Prostate gland (tissue), 2 donors: ENCODE data around the gene MPPE1. TPM values are rescaled to one million over a fixed set of nuclear protein-coding genes. Genes with fewer than 3 reads are reported as not detected.

Source experiments
- DNase-seq: peaks from one replicate; pipeline ENCODE4 v3.0.0-alpha.2; 2019; ENCODE audit warnings: low spot score
- H3K27ac ChIP-seq, 2 donors: fragments of 200-600 bp; sonication (generic); 2 replicates each; pipeline ENCODE4 v1.5.1; 2017 to 2019
- H3K27me3 ChIP-seq: fragments of 200-600 bp; sonication (generic); replicated peaks from 2 replicates; pipeline ENCODE4 v1.5.1; 2019; ENCODE audit not compliant: insufficient read depth
- H3K36me3 ChIP-seq, 2 donors: fragments of 200-600 bp; sonication (generic); 1 replicate in 1 of 2; 2 replicates in 1 of 2; pipeline versions ENCODE4 v1.5.1 to v1.8.1; 2017 to 2019
- H3K4me1 ChIP-seq: fragments of 200-600 bp; sonication (generic); replicated peaks from 2 replicates; pipeline ENCODE4 v1.5.1; 2019
- H3K4me3 ChIP-seq, 2 donors: fragments of 200-600 bp; sonication (generic); 2 replicates each; pipeline ENCODE4 v1.5.1; 2017 to 2019
- H3K9me3 ChIP-seq: fragments of 200-600 bp; sonication (generic); 2 replicates; pipeline ENCODE4 v1.5.1; 2017
- CTCF ChIP-seq, 4 experiments: fragments of 200-600 bp in 2 of 4; fragments of 450-650 bp in 2 of 4; sonication (generic) in 2 of 4; IDR thresholded peaks; 1 replicate in 3 of 4; 2 replicates in 1 of 4; pipeline ENCODE4 v1.5.1; 2016 to 2019; ENCODE audit warnings: antibody characterized with exemption in 4 of 4, mild to moderate bottlenecking in 2 of 4, moderate library complexity in 2 of 4
- POLR2A ChIP-seq: fragments of 450-650 bp; IDR thresholded peaks from one replicate; pipeline ENCODE4 v1.6.1; 2016; ENCODE audit warnings: antibody characterized with exemption, mild to moderate bottlenecking
- POLR2AphosphoS5 ChIP-seq: sonication (generic); formaldehyde crosslinking; IDR thresholded peaks from one replicate; pipeline ENCODE4 v1.6.1; 2017; ENCODE audit warnings: antibody characterized with exemption
- WGBS: methylation state at CpG from one replicate; pipeline ENCODE4 v1.1.5; 2018; 5-methylcytosine and 5-hydroxymethylcytosine counted together
- intact Hi-C: fragments of 100-400 bp; cut with DNase I; formaldehyde crosslinking; loops from one replicate; pipeline ENCODE4 v1.14.2; 2022
- total RNA-seq, 2 donors: library from RNA; depleted of rRNA; stranded (reverse); fragments of >200 nt; gene quantifications; one replicate each; pipeline ENCODE4 v1.1.0, GENCODE V29; 2016

MPPE1 gene
- total RNA-seq, 2 donors from 2014 or later = 19.3 to 29.1 TPM

DNA sequence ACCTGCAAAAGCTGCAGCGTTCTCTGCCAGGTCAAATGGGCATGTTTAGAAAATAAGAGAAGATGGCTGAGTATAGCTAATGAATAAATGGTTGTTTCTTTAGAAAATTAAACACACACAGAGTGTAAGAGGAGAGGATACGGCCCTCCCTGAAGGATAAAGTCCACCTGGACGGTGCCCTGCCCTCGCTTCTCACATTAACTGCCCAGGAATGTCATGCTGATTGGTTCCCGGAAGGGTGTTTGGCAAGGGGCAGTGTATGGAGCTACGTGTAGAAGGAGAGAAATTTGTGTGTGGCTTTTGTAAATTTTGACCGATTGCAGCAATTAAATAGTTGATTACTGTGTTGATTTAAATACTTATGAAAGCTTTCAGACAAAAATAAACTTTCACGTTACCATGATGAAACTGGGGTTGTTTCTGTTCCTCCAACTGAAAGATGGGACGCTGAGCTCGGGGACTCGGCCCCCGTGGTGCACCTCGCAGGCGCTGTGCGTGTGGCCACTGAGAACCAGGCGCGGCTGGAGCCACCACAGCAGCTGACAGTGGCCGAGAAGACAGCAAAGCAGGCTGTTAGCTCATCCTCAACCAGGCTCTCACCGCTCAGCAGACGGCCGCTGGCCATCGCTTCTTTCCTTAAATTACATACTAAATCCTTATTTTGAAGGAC is 22.7 kb downstream of the MPPE1 start:
- no peaks in the 10 kb centered on the region for H3K9me3 ChIP-seq
- DNase-seq = no peak
- no peaks in the 10 kb centered on the region for H3K4me1 ChIP-seq
- no peaks in the 10 kb centered on the region for H3K27me3 ChIP-seq
- intact Hi-C loops = no loop called here
- H3K4me3 ChIP-seq = no peak overlapping the region
- H3K27ac ChIP-seq = no peak overlapping the region
- 79% methylated on average over 22 of the region's 22 CpGs for WGBS
- TF ChIP-seq POLR2A = no peak
- TF ChIP-seq POLR2AphosphoS5 = no peak
- no peak for TF ChIP-seq CTCF (IDR thresholded peaks at IDR 0.05)
- peaks cover 3 to 12% of the 10 kb centered on the region in 2 donors for H3K36me3 ChIP-seq

- WGBS = 89% methylated on average over 12 of the region's 12 CpGs
- DNase-seq = no peak
- Histone ChIP-seq H3K36me3 (peaks cover 3 to 12% of the 10 kb centered on the region in 2 donors), H3K27ac (no peak overlapping the region), H3K4me3 (no peak overlapping the region), H3K9me3 (no peaks in the 10 kb centered on the region), H3K27me3 (no peaks in the 10 kb centered on the region), H3K4me1 (no peaks in the 10 kb centered on the region)
- no peak for TF ChIP-seq POLR2A
- no peak for TF ChIP-seq POLR2AphosphoS5
- TF ChIP-seq CTCF (IDR thresholded peaks at IDR 0.05) = no peak
- intact Hi-C loops = no loop called here
These were observed 23.6 kb downstream of the MPPE1 start for GRCh38 chr18:11884396-11885030.

DNA sequence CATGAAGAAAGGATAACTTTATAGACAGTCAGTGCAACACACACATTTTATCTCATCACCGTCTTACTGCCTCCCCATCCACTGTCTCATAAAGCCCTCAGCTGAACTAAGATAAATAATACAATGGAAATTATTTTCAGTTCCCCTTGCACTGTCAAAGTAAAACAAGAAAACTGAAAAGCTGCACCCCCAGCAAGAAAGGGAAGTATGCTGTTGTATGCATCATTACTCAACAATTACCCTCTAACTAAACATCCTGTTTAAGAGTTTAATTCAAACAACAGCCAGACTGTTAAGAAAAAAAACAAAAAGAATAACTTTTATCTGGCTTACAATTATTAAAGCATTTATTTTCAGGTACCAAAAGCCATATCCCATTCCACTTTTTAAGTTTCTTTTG is 25.0 kb downstream of the MPPE1 start:
- TF ChIP-seq POLR2AphosphoS5 (no peak), POLR2A (no peak), CTCF (IDR thresholded peaks at IDR 0.05) (no peak)
- Histone ChIP-seq H3K4me1 (no peaks in the 10 kb centered on the region), H3K9me3 (no peaks in the 10 kb centered on the region), H3K27me3 (no peaks in the 10 kb centered on the region), H3K4me3 (no peak overlapping the region), H3K27ac (no peak overlapping the region), H3K36me3 (peaks cover 3 to 12% of the 10 kb centered on the region in 2 donors)
- 57% methylated on average over 1 of the region's 1 CpG for WGBS
- no peak for DNase-seq
- intact Hi-C loops = no loop called here

GRCh38 chr18:11882636-11883035 is 25.5 kb downstream of the MPPE1 start:
- no peak for DNase-seq
- no peaks in the 10 kb centered on the region for H3K27me3 ChIP-seq
- H3K27ac ChIP-seq = no peak overlapping the region
- no peak for TF ChIP-seq POLR2A
- no peak for TF ChIP-seq POLR2AphosphoS5
- no peak for TF ChIP-seq CTCF (IDR thresholded peaks at IDR 0.05)
- peaks cover 3 to 12% of the 10 kb centered on the region in 2 donors for H3K36me3 ChIP-seq
- WGBS = 61% methylated on average over 4 of the region's 4 CpGs
- H3K4me3 ChIP-seq = no peak overlapping the region
- no peaks in the 10 kb centered on the region for H3K9me3 ChIP-seq
- intact Hi-C loops = no loop called here
- no peaks in the 10 kb centered on the region for H3K4me1 ChIP-seq
